Measurements from ENCODE around the gene HERC2.
"Not testable (repeated sequence)": the region's sequence is repeated elsewhere in the genome, so short reads cannot be mapped to it uniquely, and the experiment has no call there.

Gene HERC2

GRCh38 chr15:28182216-28182615, 139.8 kb downstream of the HERC2 start:
- DNase-seq (ENCODE audit: low read depth) = no peak

DNA sequence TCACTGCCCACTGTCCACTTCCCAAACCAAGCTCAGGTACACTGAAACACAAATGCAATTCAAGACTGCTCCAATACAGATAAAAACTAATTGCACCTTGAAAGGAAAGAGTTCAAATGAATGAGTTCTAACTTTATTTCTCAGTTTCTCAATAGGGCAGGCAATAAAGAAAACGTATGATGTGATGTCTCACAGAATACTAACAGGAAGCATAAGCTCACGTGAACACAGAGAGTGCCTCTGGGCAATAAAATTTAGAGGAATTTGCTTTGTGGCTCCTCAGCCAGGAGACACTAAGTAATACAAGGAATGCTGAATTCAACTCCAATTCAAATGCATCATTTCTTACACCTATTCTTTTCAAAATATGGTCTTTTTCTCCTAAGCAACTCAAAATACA, 140.6 kb downstream of the HERC2 start:
- no peak for DNase-seq (ENCODE audit: low read depth)

DNA sequence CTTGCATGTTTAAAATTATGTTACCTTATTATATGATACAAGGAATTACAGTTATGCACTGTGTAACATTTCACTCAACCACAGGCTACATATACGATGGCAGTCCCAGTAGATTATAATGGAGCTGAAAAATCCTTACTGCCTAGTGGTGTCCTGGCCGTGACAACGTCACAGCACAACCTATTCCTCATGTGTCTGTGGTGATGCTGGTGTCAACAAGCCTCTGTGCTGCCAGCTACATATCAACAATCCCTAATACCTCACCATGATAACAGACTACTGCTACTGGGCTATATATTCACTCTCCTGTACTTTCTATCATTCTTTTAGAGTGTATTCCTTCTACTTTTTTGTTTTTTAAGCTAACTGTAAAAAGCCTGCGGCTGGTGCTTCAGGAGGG, 142.7 kb downstream of the HERC2 start:
- no peak for DNase-seq (ENCODE audit: low read depth)

GRCh38 chr15:28178727-28179126, 143.3 kb downstream of the HERC2 start:
- no peak for DNase-seq (ENCODE audit: low read depth)

GRCh38 chr15:28178290-28178689, 143.7 kb downstream of the HERC2 start:
- no peak for DNase-seq (ENCODE audit: low read depth)

DNA sequence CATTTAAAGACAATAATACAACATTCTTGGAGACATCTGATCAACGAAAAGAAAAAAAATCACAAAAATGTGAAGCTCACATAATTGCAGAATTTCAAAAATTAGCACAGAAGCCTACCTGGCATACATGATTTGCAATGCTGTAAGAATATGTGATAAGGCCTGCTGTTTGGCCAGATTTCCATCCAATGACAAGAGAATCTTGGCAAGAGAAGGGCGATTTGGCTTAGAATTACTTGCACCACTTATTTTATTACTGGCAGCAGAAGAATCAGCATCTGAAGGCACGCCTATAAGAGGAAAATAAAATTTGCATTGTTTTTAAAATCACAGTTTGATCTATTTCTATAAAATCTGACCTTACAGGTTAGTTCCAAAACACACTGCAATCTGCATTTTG, 152.6 kb downstream of the HERC2 start:
- no peak for DNase-seq (ENCODE audit: low read depth)

- DNase-seq (ENCODE audit: low read depth) = not testable (repeated sequence)
Measured at GRCh38 chr15:28168405-28169121, 153.4 kb downstream of the HERC2 start.

DNA sequence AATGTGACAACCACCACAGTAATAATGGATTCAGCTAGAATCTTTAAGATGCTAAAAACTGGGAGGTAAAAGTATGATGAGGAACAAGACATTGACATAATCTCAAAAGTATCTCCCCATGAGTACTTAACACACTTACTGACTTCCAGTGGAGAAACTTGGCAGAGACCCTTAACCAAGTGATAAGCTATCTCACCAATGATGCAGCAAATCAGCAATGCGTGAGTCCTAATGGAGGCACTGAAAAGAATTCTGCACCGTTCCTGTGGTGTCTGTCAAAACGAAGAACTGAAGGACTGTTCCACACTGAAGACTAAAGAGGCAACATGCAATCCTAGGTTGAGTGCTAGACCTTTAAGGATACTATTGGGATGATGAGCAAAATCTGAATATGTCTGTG, 154.9 kb downstream of the HERC2 start:
- DNase-seq (ENCODE audit: low read depth) = no peak

DNA sequence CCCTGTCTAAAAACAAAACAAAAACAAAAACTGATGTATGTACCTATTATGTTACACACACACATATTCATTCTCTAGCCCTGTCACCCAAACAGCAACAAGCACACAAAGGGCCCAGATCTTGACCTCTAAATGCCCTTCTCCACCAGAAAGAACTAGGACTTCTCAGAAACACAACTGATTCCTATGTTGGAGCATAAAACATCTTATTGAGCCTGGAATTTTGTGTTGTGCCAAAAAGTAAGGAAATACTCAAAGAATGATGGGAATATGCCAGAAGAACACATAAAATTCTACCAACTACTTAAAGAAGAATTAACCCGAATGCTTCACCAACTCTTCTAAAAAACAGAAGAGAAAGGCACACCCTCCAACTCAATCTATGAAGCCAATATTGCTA, 156.2 kb downstream of the HERC2 start:
- DNase-seq (ENCODE audit: low read depth) = no peak

DNA sequence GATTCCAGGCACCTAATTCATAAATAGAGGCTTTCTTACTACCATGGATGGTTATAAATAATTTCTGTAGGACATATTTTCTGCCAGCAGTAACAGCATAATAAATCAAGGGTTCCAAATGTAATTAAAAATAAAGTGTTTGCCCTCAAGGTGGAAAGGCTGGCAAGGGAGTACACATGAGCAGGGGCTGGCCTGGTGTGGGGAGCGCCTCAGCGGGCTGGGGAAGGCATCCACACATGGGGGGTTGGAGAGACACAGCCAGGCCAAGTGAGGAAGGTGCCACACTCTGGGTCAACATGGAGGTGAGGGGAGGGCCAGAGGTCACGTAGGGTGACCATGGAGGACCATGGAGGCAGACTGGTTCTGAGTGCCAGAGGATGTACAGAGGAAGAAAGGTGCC, 157.1 kb downstream of the HERC2 start:
- DNase-seq (ENCODE audit: low read depth) = no peak

DNA sequence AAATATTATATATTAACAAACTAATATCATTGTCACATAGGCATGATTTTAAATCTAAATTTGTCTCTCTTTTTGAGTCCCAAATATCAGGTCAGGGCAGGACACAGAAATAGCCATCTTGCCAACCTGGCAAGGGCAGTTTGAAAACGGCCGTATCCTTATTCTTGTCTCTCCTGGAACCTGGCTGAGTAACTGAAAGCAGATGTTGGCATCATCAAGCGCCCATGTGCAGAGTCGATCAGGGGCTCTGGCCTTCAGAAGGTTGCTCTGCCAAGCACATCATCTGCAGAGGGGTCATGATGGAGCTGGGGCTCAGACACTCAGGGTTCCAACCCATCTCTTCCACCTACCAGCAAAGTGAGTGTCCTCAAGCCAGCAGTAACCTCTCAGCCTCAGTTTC, 167.7 kb downstream of the HERC2 start:
- DNase-seq (ENCODE audit: low read depth) = no peak

- DNase-seq (ENCODE audit: low read depth) = no peak
Measured at GRCh38 chr15:28153492-28154119, 168.4 kb downstream of the HERC2 start.

DNA sequence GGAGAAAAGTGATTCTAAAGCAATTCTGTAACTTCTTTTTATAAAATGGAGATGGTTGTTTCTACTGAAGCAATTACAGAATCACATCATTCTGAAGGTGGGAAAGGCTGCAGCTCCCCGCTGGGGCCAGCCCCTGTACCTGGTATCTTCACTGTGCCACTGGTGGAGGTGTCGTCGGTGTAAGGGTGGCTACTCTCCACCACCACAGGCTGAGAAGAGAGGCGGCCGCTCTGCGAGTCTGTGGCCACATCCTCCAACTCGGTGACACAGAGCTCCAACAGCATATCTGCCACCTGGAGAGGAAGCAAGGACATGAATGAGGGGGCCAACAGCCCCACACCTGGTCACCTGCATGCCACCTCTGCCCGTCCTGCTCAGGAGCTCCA, 169.4 kb downstream of the HERC2 start:
- DNase-seq (ENCODE audit: low read depth) = not testable (repeated sequence)

DNA sequence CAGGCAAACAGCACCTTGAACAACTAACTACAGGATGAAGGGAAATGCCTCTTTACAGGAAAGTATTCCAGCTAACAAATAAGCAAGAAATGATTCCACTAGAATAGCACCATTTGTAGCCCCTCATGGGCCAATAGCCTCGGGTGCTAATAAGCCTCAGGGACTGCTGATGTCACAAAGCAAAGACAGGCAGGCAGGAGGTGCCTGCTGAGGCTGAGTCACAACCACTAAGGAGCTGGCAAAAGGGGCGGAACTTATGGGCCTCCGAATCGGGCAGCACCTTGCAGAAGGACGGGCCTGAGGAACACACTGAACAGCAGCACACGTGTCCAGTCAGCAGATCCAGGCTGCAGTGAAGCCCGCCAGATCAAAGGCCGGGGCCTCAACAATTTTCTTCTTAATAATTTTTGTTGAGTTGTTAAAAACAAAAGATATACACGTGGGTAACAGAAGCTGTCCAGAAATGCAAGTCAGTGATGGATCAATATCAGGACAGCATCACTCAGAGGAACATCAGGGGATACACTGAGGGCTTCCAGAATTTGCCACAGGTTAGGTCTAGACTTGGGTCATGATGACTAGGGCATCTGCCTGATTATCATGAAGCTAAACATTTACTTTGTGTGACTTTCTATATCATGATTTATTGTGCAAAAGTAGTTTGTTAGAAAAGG, 170.0 kb downstream of the HERC2 start:
- DNase-seq (ENCODE audit: low read depth) = not testable (repeated sequence)

- no peak for DNase-seq (ENCODE audit: low read depth)
Measured at GRCh38 chr15:28147801-28148200, 174.2 kb downstream of the HERC2 start.

GRCh38 chr15:28145419-28145818, 176.6 kb downstream of the HERC2 start:
- not testable (repeated sequence) for DNase-seq (ENCODE audit: low read depth)

GRCh38 chr15:28140062-28140461, 181.9 kb downstream of the HERC2 start:
- no peak for DNase-seq (ENCODE audit: low read depth)

GRCh38 chr15:28137408-28138039, 184.5 kb downstream of the HERC2 start:
- not testable (repeated sequence) for DNase-seq (ENCODE audit: low read depth)

DNA sequence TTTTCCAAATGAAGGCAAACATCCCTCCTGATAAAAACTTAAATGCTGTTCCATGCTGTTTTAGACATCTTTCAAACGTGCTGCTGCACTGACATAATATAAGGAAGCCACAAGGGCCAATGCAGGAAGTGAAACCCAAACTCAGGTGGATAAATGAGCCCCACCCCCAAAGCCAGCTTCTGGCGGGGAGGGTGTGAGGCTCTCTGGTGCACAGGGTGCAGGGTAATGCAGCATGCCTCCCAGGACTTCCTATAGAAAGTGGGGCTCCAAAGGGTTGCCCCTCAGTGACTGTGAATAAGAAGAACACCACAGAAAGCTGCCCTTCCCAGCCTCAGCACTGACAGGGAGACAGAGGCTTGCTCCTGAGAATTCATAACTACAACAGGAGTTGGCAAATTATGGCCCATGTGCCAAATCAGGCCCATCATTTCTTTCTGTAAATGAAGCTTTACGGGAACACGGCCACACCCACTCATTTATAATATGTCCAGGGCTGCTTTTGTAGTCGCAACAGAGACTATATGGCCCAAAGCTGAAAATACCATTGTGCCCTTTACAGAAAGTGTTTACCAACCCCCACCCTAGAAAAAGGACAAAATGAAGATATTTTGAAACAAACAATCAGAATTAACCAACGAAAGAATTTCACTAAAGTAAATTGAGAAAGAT, 185.6 kb downstream of the HERC2 start:
- not testable (repeated sequence) for DNase-seq (ENCODE audit: low read depth)

DNA sequence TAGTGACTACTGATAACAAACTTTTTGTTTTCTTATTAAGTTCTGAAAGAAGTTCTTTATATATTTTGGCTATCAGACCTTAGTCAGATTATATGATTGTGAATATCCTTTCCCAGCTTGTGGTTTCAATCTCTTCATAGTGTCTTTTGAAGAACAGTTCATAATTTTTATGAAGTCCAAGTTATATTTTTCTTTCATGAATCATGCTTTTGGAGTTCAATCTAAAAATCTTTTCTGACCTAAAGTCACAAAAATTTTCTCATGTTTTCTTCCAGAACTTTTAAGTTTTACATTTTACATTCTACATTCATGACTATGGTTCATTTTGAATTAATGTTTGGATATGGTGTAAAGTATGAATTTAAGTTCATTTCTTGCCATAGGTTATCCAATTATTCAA, 188.7 kb downstream of the HERC2 start:
- no peak for DNase-seq (ENCODE audit: low read depth)

DNA sequence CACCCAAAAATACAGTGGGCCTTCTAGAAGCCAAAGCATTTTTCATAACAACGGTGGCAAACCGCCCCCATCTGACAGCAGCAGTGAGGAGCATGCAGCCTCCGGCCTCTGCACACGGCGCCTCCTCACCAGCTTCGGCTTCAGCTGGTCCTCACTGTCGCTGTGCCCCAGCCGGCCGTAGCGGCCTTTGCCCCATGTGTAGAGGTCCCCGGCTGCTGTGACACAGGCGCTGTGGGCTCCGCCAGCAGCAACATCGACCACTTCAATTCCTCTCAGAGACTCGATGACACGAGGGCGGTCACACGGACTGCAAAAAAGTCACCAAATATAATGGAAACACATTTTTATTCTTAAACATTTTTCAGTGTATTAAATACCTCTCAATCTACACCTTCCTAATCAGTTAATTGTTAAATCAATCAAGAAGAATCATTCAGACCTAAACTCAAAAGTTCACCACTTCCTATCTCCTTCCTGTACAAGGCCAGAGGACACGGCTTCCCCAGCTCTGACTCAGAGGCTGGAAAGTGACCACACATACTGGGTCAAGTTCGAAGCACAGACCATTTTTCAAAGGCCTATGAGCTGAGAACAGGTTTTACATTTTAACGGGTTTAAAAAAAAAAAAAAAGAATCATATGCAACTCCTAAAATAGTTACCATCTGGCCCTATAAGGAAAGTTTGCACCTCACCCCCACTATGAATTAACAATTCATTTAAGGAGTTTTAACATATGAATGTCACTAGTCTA, 189.3 kb downstream of the HERC2 start:
- no peak for DNase-seq (ENCODE audit: low read depth)

DNA sequence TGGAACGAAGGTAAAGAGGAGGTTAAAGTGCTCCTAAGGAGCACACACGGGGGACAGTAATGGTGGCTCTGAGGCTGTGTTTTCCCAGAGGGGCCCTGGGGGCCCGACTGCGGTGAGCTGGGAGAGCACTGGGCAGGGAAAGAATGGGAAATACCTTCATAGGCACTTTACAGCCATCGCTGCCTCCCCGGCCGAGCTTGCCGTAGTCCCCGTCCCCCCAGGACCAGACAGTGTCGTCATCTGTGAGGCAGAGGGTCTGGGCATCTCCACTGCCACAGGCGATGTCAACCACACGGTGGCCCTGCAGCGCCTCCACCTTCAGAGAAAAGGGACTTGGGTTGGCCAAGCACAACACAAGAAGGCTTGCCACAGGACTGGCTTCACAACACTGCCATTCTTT, 190.0 kb downstream of the HERC2 start:
- no peak for DNase-seq (ENCODE audit: low read depth)

Data from stimulated activated CD8-positive, alpha-beta memory T cell treated with anti-CD3 and anti-CD28 coated beads, Interleukin-7, amount 100 ng/mL, for 24 hours (primary cell).